Karpas-422 (cell line): ENCODE data around the gene UCK1. TPM values are rescaled to one million over a fixed set of nuclear protein-coding genes. Genes with fewer than 3 reads are reported as not detected.

Source experiments
- DNase-seq: peaks from one replicate; pipeline ENCODE4 v3.0.0-alpha.2; 2015
- H2AFZ ChIP-seq: fragments of 200-600 bp; sonication (generic); 2 replicates; pipeline ENCODE4 v1.6.1; 2014; ENCODE audit warnings: antibody characterized with exemption, low read length, mixed read lengths
- H3K27ac ChIP-seq: fragments of 200-600 bp; sonication (generic); 2 replicates; pipeline ENCODE4 v1.5.1; 2014; ENCODE audit warnings: mild to moderate bottlenecking, low read length, moderate library complexity
- H3K27me3 ChIP-seq: fragments of 200-600 bp; sonication (generic); 2 replicates; pipeline ENCODE4 v1.6.1; 2014; ENCODE audit warnings: low read length, mixed read lengths
- H3K36me3 ChIP-seq: fragments of 200-600 bp; sonication (generic); 2 replicates; pipeline ENCODE4 v1.6.1; 2014; ENCODE audit warnings: low read length, mixed read lengths; ENCODE audit not compliant: insufficient read depth
- H3K4me1 ChIP-seq: fragments of 200-600 bp; sonication (generic); 2 replicates; pipeline ENCODE4 v1.6.1; 2014; ENCODE audit warnings: mild to moderate bottlenecking, low read length, mixed read lengths
- H3K4me2 ChIP-seq: fragments of 200-600 bp; sonication (generic); 2 replicates; pipeline ENCODE4 v1.6.1; 2014; ENCODE audit warnings: low read length, low read depth, mild to moderate bottlenecking; ENCODE audit not compliant: poor library complexity, severe bottlenecking
- H3K4me3 ChIP-seq: fragments of 200-600 bp; sonication (generic); 2 replicates; pipeline ENCODE4 v1.5.1; 2014; ENCODE audit warnings: mild to moderate bottlenecking, antibody characterized with exemption, low read length, mixed read lengths
- H3K79me2 ChIP-seq: fragments of 200-600 bp; sonication (generic); 2 replicates; pipeline ENCODE4 v1.6.1; 2014; ENCODE audit warnings: mild to moderate bottlenecking, low read length, mixed read lengths
- H3K9ac ChIP-seq: fragments of 200-600 bp; sonication (generic); 2 replicates; pipeline ENCODE4 v1.6.0; 2014; ENCODE audit warnings: low read length
- H3K9me2 ChIP-seq: fragments of 200-600 bp; sonication (generic), shearing (Covaris generic); replicated peaks from 2 replicates; pipeline ENCODE4 v1.6.0; 2014; ENCODE audit warnings: mild to moderate bottlenecking, low read length, moderate library complexity; ENCODE audit not compliant: insufficient read depth
- H3K9me3 ChIP-seq: fragments of 300-700, 200-600 bp; sonication (generic); 2 replicates; pipeline ENCODE4 v1.6.1; 2014; ENCODE audit warnings: low read length, mixed read lengths
- H4K20me1 ChIP-seq: fragments of 200-600 bp; sonication (generic); 2 replicates; pipeline ENCODE4 v1.6.1; 2014; ENCODE audit warnings: mild to moderate bottlenecking, antibody characterized with exemption, low read length, low read depth; ENCODE audit not compliant: insufficient read depth
- total RNA-seq: library from RNA; depleted of rRNA; stranded (reverse); fragments of >200 nt; shearing (Covaris generic); gene quantifications from 2 replicates; pipeline ENCODE4 v1.2.3, GENCODE V29; 2014; ENCODE audit warnings: low replicate concordance

Gene UCK1
- total RNA-seq, 1 experiment from 2014 or later, result 8.0 TPM

DNA sequence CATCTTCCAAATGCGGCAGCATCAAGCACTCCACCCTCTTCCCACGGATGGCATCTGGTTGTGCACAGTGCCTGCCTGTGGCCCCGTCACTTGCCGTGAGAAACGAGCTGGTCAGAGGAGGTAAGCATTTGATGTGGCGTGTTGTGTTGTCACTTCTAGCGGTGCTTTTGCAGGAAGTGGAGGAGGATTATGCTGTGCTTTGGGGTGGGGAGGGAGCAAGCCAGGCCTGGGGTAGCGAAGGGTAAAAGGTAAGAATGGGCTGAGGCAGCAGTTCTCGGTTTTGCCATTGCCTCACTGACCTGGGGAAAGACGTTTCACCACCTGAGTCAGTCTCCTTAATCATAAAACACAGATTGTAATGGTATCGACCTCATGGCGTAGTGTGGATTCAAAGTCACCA is 30.7 kb downstream of the UCK1 start:
- no peak overlapping the region for H3K4me2 ChIP-seq
- no peaks in the 10 kb centered on the region for H3K9me2 ChIP-seq
- no peak overlapping the region for H3K27ac ChIP-seq
- H3K79me2 ChIP-seq, result peaks cover 17% of the 10 kb centered on the region
- no peaks in the 10 kb centered on the region for H3K9me3 ChIP-seq
- H3K4me1 ChIP-seq, result peaks cover 12% of the 10 kb centered on the region
- H3K9ac ChIP-seq, result no peak overlapping the region
- H3K27me3 ChIP-seq, result no peaks in the 10 kb centered on the region
- peaks cover 7% of the 10 kb centered on the region; the same call in 1 of the 2 replicates for H3K36me3 ChIP-seq
- no peak overlapping the region for H2AFZ ChIP-seq
- H3K4me3 ChIP-seq, result no peak overlapping the region
- DNase-seq, result no peak
- H4K20me1 ChIP-seq, result peaks cover 10% of the 10 kb centered on the region; the same call in 1 of the 2 replicates

DNA sequence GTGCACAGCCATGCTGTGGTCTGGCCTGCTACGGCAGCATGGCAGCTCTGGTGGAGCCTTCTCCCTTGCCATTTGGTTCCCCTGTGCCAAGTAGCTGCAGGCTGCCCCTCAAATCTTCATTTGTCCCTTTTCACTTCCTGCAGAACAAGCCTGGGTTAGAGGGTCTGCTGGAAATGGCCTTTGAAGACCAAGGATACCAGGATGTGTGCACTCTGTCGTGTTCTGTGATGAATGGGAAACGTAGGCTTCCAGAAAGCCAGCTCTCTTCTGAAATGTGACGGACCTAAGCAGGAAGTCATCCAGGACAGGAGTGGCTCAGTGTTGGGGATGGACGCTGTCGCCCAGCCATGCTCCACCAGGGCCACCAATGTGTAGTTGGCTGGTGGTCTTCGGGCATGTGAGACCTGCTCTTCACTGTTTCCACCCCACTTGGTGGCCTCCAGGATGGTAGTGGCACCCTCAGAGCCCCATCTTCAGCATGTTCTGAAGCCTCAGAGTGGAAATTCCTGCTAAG is 31.8 kb downstream of the UCK1 start:
- peaks cover 16% of the 10 kb centered on the region; the same call in 1 of the 2 replicates for H4K20me1 ChIP-seq
- peaks cover 7% of the 10 kb centered on the region; the same call in 1 of the 2 replicates for H3K36me3 ChIP-seq
- H3K27me3 ChIP-seq, result no peaks in the 10 kb centered on the region
- no peaks in the 10 kb centered on the region for H3K9me3 ChIP-seq
- H3K79me2 ChIP-seq, result peaks cover 15% of the 10 kb centered on the region
- no peak overlapping the region for H3K27ac ChIP-seq
- no peaks in the 10 kb centered on the region for H3K9me2 ChIP-seq
- peaks cover 12% of the 10 kb centered on the region for H3K4me1 ChIP-seq
- no peak overlapping the region for H2AFZ ChIP-seq
- no peak for DNase-seq
- H3K4me3 ChIP-seq, result no peak overlapping the region
- H3K9ac ChIP-seq, result no peak overlapping the region
- no peak overlapping the region for H3K4me2 ChIP-seq

DNA sequence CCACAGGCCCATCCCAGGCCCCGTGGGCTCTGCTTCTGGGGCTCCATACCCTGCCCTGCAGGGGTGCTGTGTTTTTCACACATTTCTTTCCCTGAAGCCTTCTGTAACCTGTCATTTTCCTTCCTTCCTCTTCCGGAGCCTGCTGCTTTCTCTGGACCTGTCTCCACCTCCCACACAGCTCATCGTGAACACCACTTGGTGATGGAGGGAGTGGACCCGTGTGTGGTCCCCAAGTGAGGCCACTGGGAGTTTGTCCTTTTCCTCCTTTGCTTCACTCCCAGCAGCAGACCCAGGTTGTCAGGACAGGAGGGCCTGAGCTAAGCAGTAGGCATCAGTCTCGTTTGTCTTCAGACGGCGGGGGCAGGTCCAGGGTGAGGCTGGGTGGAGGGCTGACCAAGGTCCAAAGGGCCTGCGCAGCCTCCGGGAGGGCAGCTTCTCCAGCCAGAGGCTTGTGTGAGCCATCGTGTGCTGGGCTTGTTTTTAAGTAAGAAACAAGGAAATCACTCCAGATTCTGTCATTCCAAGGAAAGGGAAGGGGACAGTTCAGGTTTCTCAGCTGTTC is 34.1 kb downstream of the UCK1 start:
- Histone ChIP-seq H3K27ac (no peak overlapping the region), H3K9me2 (no peaks in the 10 kb centered on the region), H3K36me3 (peaks cover 16% of the 10 kb centered on the region; the same call in 1 of the 2 replicates), H3K4me2 (no peak overlapping the region), H2AFZ (no peak overlapping the region), H3K4me1 (no peaks in the 10 kb centered on the region), H3K4me3 (no peak overlapping the region), H4K20me1 (peaks cover 16% of the 10 kb centered on the region; the same call in 1 of the 2 replicates), H3K79me2 (no peaks in the 10 kb centered on the region), H3K9ac (no peak overlapping the region), H3K27me3 (no peaks in the 10 kb centered on the region), H3K9me3 (no peaks in the 10 kb centered on the region)
- DNase-seq, result no peak

DNA sequence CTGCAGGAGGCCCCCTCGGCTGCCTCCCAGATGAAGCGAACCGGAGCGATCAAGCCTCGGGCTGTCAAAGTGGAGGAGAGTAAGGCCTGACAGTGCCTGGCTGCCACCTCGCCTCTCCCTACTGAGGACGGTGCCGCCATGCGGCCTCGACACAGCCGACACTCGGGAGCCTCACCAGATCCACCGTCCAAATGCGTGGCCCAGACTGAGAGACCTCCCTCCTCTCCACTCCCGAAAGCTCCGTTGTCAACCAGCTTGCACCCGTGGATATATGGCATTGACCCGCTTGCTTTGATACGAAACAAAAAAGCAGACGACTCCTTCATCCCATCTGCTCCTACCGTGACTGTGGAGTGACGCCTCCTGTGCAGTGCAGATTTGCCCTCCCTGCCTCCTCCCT is 35.3 kb downstream of the UCK1 start:
- H4K20me1 ChIP-seq, result peaks cover 15% of the 10 kb centered on the region; the same call in 1 of the 2 replicates
- peaks cover 27% of the 10 kb centered on the region for H3K36me3 ChIP-seq
- H3K9me2 ChIP-seq, result no peaks in the 10 kb centered on the region
- H3K9me3 ChIP-seq, result no peaks in the 10 kb centered on the region
- H3K4me1 ChIP-seq, result no peaks in the 10 kb centered on the region
- H3K27ac ChIP-seq, result no peak overlapping the region
- no peaks in the 10 kb centered on the region for H3K79me2 ChIP-seq
- H2AFZ ChIP-seq, result no peak overlapping the region
- no peak overlapping the region for H3K4me3 ChIP-seq
- H3K9ac ChIP-seq, result no peak overlapping the region
- DNase-seq, result no peak
- no peak overlapping the region for H3K4me2 ChIP-seq
- H3K27me3 ChIP-seq, result no peaks in the 10 kb centered on the region

- H3K9ac ChIP-seq, result no peak overlapping the region
- H3K4me2 ChIP-seq, result no peak overlapping the region
- peaks cover 16% of the 10 kb centered on the region; the same call in 1 of the 2 replicates for H4K20me1 ChIP-seq
- H3K36me3 ChIP-seq, result peaks cover 35% of the 10 kb centered on the region
- no peak overlapping the region for H3K27ac ChIP-seq
- DNase-seq, result no peak
- no peaks in the 10 kb centered on the region for H3K9me2 ChIP-seq
- no peak overlapping the region for H3K4me3 ChIP-seq
- no peaks in the 10 kb centered on the region for H3K79me2 ChIP-seq
- no peaks in the 10 kb centered on the region for H3K9me3 ChIP-seq
- H2AFZ ChIP-seq, result no peak overlapping the region
- no peaks in the 10 kb centered on the region for H3K4me1 ChIP-seq
- no peaks in the 10 kb centered on the region for H3K27me3 ChIP-seq
Observed at GRCh38 chr9:131494296-131494870, 36.7 kb downstream of the UCK1 start.

DNA sequence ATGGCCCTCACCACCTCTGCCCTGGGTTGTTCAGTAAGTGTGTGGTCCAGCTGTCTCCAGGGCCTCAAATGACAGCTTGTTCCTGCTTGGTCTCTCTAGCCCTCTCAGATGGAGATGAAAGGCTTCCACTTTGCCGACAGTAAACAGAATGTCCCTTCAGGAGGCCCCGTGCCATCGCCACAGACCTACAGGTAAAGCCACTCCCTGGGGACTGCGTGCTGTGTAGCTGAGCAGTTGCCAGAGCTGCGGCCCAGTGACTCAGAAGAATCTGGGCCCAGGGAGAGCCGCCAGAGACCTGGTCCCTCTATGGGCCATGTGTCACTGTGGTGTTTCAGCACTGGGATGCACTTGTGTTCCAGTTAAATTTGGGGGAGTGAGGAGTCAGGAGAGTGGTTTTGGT is 39.0 kb downstream of the UCK1 start:
- no peak for DNase-seq
- Histone ChIP-seq H3K9me2 (no peaks in the 10 kb centered on the region), H3K79me2 (no peaks in the 10 kb centered on the region), H3K36me3 (peaks cover 31% of the 10 kb centered on the region), H4K20me1 (peaks cover 16% of the 10 kb centered on the region; the same call in 1 of the 2 replicates), H3K27me3 (no peaks in the 10 kb centered on the region), H3K4me3 (no peak overlapping the region), H3K4me2 (no peak overlapping the region), H2AFZ (no peak overlapping the region), H3K9me3 (no peaks in the 10 kb centered on the region), H3K4me1 (no peaks in the 10 kb centered on the region), H3K9ac (no peak overlapping the region), H3K27ac (no peak overlapping the region)

DNA sequence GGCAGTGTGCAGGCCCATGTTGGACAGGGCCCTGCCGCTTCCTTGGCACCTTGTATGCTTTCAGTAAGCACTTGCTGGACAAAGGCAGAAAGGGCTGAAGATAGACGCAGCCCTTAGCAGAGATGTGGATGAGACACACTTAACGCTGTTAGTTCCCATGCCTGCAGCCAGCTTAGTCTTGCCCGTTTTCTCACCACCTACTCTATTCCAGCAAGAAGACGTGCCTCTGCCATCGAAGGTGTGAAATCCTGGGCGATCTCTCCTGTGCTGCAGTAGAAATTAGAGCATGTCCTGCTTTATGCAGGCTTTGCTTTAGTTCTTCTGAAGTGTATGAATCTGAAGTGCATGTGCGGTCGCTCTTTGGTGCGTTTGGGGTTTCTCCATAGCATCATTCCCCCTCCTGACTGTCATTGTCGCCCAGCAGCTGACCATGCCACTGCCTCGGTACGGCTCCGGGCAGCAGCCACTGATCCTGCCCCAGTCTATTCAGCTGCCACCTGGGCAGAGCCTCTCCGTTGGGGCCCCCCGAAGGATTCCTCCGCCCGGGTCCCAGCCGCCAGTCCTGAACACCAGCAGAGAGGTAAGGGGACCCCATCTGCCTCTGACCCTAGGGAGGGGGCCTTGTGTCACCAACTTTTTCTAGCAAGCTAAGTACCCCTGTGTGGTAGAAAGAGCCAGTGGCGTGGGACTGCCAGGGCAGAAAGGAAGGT is 39.9 kb downstream of the UCK1 start:
- no peaks in the 10 kb centered on the region for H3K27me3 ChIP-seq
- no peak for DNase-seq
- H4K20me1 ChIP-seq, result peaks cover 15% of the 10 kb centered on the region; the same call in 1 of the 2 replicates

GRCh38 chr9:131490514-131490913 is 40.5 kb downstream of the UCK1 start:
- Histone ChIP-seq H3K36me3 (peaks cover 31% of the 10 kb centered on the region), H4K20me1 (0 out of 2 replicates have a peak, but pooled peaks cover 10% of the 10 kb centered on the region), H3K9me3 (no peaks in the 10 kb centered on the region), H3K4me3 (no peak overlapping the region), H3K4me2 (no peak overlapping the region), H3K79me2 (no peaks in the 10 kb centered on the region), H3K9ac (no peak overlapping the region), H3K4me1 (no peaks in the 10 kb centered on the region), H3K27ac (no peak overlapping the region), H3K27me3 (no peaks in the 10 kb centered on the region), H2AFZ (no peak overlapping the region), H3K9me2 (no peaks in the 10 kb centered on the region)
- no peak for DNase-seq

More for the DNA sequence above, 39.9 kb downstream of the UCK1 start:
- peaks cover 34% of the 10 kb centered on the region for H3K36me3 ChIP-seq
- no peak overlapping the region for H2AFZ ChIP-seq
- no peaks in the 10 kb centered on the region for H3K9me3 ChIP-seq
- H3K27ac ChIP-seq, result no peak overlapping the region
- no peaks in the 10 kb centered on the region for H3K4me1 ChIP-seq
- H3K79me2 ChIP-seq, result no peaks in the 10 kb centered on the region
- H3K4me2 ChIP-seq, result no peak overlapping the region
- H3K9me2 ChIP-seq, result no peaks in the 10 kb centered on the region
- no peak overlapping the region for H3K4me3 ChIP-seq
- H3K9ac ChIP-seq, result no peak overlapping the region
